GM12864 (cell line): Measurements from ENCODE around the gene FRMD4A.
"Not testable (repeated sequence)": the region's sequence is repeated elsewhere in the genome, so short reads cannot be mapped to it uniquely, and the experiment has no call there.

Source experiments
- DNase-seq: peaks from one replicate; pipeline ENCODE4 v3.0.0-alpha.2; 2011; ENCODE audit warnings: low read depth
- H3K4me3 ChIP-seq: 2 replicates; pipeline ENCODE4 v1.5.1; 2011; ENCODE audit warnings: mild to moderate bottlenecking, low read depth, low read length, control low read depth
- CTCF ChIP-seq: IDR thresholded peaks from 2 replicates; pipeline ENCODE4 v1.5.1; 2011; ENCODE audit warnings: low read depth, mild to moderate bottlenecking, moderate library complexity, low read length, control low read depth, inconsistent platforms; ENCODE audit errors: missing control alignments

Gene FRMD4A

DNA sequence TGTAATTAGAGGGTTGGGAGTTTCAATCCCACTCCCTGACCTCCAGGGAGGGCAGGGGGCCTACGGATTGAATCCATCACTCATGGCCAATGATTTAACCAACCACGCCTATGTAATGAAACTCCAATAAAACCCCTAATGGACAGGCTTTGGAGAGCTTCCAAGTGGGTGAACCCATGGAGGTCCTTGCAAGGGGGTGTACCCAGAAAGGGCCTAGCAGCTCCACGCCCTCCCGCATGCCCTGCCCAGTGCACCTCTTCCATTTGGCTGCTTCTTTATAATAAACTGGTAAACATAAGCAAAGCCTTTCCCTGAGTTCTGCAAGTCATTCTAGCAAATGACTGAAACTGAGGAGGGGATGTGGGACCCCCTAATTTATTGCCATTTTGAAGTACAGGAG is 280.1 kb downstream of the FRMD4A start:
- TF ChIP-seq CTCF = no peak
- no peak for DNase-seq
- no peak overlapping the region for H3K4me3 ChIP-seq

- no peak for TF ChIP-seq CTCF
- no peak overlapping the region for H3K4me3 ChIP-seq
- DNase-seq = no peak
Observed at GRCh38 chr10:14048930-14049613, 281.7 kb downstream of the FRMD4A start.

- H3K4me3 ChIP-seq = no peak overlapping the region
- no peak for DNase-seq
- no peak for TF ChIP-seq CTCF
Observed at GRCh38 chr10:14047431-14047830, 283.3 kb downstream of the FRMD4A start.

DNA sequence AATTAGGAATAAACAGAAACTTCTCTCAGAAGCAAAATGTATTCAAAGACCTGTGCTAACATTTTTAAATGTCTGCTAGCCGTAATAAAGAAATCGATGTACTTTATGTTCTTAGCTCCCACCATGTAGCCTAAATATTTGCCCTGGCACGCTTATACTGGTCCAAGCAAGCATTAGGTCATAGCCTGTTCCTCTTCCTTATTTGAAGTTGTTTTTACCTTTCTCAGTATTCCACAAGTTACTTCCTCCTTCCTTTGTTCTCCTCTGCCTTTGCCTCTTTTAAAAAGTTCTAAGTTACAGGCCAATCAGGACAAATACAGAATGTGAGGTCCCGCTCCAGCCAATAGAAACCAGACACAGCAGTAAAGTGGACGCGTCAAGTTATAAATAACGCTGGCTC is 288.7 kb downstream of the FRMD4A start:
- not testable (repeated sequence) for H3K4me3 ChIP-seq, DNase-seq

GRCh38 chr10:14040787-14041631 is 289.7 kb downstream of the FRMD4A start:
- H3K4me3 ChIP-seq = no peak overlapping the region
- TF ChIP-seq CTCF = no peak
- DNase-seq = no peak

DNA sequence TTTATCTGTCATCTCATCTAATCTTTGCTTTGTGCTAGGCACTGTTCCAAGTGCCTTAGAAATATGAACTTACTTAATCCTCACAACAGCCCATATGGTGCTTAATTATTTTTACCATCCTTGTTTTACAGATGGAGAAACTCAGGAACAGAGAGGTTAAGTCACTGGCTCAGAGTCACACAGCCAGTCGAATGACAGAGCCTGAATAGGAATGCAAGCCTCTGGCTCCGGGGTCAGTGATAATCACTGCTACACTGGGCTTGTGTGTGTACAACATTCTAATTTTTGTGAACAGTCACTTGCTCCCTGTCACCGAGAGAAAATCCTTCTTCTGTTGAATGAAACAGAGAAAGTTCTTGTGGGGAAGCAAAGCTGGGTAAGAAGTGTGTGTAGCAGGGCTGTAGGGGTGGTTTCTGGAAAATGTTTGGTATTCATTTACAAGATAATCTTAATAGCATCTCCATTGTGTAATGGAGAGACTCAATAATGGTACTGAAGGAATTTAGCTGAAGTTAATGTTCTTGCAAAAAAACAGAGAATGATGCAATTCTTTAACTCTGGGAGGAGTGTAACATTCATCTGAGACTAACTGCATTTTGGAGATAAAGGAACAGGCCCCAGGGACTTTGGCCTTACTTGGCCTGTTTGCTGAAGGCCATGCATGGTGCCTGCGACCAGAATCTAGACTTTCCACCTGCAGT is 290.6 kb downstream of the FRMD4A start:
- no peak for DNase-seq
- TF ChIP-seq CTCF = no peak
- no peak overlapping the region for H3K4me3 ChIP-seq

DNA sequence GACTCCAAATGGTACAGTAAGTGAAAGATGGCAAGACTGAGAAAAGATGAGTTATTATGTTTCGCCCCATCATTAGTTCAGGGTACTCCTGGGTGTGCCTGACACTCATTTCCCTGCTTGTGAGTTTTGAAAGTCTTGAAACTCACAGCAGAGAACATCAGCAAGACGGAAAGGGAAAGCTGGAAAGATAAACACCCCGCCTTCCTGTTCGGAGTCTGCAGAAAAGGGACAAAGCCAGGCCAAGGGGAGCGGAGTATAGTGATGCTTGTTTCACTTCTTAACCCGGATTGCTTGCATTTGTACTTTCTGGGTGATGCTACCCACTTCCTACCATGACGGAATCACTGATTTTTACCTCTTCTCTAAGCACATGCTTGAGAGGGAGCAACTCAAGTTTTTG is 294.5 kb downstream of the FRMD4A start:
- no peak for TF ChIP-seq CTCF
- no peak overlapping the region for H3K4me3 ChIP-seq
- DNase-seq = no peak
